CD4-positive, alpha-beta T cell treated with Interleukin-21 for 1 hour (primary cell): ENCODE data around the gene LAIR2.

Source experiments
- DNase-seq: peaks from one replicate; pipeline ENCODE4 v3.0.0-alpha.2; 2020

The LAIR2 gene

DNA sequence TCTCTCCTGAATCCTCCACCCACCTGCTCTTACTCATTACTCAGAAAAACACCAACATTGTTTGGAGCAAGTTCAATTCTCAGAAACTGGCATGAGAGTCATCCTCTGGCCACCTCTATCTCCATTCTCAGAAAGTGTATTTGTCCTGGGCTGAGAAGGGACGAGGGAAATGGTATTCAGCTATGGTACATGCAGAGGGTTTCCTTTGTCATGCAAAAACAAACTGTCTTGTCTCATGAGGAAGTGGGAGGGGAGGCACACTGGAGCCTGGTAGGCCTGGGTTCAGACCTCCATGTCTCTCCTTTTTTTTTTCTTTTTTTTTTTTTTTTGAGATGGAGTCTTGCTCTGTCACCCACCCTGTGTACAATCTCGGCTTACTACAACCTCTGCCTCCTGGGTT, 39.1 kb downstream of the LAIR2 start:
- no peak for DNase-seq

DNA sequence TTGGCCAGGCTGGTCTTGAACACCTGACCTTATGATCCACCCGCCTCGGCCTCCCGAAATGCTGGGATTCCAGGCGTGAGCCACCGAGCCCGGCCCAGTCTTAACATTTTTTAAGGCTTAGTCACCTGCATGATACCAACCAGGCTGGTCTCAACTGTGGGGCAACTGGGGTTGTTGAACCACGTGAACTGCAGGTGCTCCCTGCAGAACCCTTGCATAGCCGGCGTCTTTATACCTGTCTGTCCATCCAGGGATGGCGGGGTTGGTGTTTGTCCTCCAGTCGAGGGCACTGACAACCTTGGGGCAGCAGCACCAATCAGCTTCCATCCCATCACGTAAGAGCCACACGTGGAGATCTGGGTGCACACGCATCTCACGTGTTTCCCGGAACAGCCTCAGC, 46.2 kb downstream of the LAIR2 start:
- no peak for DNase-seq

DNA sequence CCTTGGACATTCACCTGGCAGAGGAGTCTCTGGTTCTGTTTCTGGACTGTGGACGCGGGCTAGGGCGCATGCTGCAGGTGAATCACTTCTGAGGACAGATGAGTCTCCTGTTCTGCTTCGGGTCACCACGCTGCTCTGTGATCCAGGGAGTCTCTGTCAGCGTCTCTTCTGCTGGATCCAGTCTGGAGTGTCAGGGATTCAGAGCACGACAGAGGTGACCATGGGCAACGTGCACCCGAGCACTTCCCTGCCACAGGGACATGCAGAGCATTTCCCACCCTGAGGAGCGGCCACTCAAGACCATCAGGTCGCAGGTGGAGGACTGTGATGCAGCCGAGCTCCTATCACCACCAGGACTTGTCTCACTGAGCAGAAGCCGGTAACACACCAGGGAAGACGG, 46.6 kb downstream of the LAIR2 start:
- no peak for DNase-seq

DNA sequence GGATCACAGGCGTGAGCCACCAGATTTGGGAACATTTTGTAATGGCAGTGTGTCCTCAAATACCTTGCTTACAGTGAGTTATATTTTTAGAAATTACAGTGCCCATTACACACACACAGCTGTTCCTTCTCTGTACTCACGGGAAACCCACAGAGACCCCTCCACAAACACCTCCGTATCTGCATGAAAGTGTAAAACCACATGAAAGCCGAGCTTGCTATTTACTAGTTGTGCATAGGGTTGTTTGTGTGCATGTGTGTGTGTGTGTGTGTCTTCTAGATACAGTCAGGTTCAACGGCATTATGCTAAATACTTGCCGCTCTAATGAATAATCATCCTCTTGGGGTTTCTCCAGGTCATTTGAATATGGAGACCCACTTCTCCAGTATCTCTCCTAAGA, 48.7 kb downstream of the LAIR2 start:
- peak; percentile 69 for DNase-seq

DNA sequence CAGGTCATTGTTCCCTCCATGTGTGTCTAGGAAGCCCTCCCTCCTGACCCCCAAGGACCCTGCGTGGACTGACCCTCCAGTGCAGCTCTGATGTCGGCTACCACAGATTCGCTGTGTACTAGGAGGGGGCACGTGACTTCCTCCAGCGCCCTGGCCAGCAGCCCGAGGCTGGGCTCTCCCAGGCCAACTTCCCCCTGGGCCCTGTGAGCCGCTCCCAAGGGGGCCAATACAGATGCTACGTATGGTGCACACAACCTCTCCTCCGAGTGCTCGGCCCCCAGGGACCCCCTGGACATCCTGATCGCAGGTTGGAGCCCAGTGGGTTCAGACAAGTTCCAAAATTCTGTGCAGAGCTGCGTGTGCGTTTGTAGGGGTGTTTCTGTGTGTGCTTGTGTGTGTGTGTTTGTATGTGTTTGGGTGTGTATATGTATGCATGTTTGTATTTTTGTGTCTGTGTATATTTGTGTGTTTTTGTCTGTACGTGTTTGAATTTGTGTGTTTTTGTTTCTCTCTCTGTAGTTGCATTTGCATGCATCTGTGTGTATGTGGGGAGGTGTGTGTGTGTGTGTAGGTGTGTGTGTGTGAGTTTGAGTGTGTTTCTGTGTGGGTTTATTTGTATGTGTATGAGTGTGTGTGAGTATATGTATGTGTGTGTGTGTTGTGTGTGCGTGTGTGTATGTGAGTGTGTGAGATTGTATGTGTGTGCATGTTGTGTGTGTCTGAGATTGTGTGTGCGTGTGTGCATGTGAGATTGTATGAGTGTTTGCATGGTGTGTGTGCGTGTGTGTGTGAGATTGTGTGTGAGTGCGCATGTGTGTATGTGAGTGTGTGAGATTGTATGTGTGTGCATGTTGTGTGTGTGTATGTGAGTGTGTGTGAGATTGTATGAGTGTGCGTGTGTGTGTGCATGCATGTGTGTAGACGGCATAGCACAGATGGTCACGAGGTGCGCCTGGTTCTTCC, 49.6 kb downstream of the LAIR2 start:
- no peak for DNase-seq

DNA sequence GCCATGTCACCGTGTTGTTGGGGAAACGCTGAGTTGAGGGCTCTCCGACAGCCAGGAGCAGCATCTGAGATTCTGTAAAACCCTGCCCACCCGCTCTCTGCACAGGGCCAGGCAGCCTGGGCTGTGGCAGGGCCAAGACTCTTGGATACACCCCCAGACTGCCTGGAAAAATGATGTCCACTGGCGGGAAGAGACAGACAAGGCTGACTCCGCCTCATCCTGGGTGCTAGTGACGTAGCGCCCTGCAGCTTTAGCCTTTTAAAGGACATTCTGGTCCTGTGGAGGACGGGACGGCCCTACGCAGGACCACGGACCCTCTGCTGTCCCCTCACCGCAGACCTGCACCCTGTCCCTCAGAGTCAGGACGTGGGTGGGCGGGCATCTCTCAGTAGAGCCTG, 50.3 kb downstream of the LAIR2 start:
- no peak for DNase-seq

DNA sequence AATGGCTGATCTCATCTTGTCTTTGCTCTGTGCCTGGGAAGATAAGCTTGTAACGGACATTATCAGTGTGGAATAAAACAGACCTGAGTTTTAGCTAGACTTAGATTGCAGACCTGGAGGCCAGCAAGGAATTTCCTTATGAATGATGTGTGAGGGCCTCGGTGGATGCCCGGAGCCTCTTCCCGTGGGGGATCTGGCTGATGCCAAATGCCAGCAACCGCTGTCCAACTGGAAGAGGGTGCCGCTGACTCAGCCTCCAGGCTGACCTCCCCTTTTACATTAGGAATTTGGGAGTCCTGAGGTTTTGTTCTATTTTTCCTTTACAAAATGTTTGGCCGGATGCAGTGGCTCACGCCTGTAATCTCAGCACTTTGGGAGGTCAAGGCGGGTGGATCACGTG, 51.4 kb downstream of the LAIR2 start:
- no peak for DNase-seq

DNA sequence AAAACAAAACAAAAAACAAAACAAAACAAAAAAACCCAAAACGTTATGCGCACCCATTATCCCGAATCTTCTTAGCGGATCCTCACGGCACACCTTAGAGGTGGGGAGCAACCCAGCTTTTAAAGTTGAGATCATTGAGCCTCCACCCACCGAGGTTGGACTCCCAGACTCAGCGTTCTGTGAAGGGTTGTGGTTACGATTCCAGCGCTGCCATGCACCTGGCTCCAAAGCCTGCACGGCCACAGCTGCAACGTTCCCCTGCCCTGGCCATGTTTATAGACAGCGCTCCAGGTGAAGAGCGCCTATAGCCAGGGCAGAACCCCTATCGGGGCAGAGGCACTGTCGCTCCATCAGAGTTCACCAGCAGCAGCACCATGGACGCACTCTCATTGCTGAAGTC, 52.3 kb downstream of the LAIR2 start:
- no peak for DNase-seq

DNA sequence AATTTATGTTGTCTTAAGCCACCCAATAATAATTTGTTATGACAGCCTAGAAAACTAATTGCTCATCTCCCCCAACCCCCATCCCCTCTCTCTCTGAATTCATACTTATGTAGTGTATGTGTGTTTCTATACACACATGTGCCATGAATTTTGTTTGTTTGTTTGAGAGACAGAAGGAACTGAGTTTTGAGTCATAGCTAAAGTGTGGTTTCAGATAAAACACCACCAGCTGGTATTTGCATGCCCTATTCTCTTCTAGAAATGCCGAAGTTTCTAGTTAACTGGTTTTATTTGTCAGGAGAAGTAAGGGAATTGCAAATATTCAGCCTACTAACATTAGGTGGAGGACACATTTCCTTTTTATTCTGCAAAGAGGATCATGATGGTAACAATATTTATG, 53.6 kb downstream of the LAIR2 start:
- no peak for DNase-seq

DNA sequence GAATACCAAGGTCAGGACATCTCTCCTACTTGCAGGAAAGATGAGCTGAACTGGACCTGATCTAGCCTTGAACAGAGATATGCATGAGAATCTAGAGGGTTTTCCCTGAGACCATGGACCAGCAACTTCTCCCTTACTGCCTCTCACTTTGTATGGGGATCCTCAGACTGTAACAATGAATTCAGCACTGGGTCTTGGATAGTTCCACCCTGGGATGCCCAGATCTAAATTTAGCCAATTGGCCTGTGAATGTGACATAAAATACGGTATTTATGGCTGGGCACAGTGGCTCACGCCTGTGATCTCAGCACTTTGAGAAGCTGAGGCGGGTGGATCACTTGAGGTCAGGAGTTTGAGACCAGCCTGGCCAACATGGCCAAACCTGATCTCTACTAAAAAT, 55.7 kb downstream of the LAIR2 start:
- no peak for DNase-seq
